CD4-positive, alpha-beta T cell treated with Interleukin-6 at 100 ng/mL for 8 hours (primary cell): ENCODE data around the gene GPC6.

Experiments
- DNase-seq: peaks from one replicate; pipeline ENCODE4 v3.0.0-alpha.2; 2020; ENCODE audit warnings: mixed read lengths, low spot score

The GPC6 gene

DNA sequence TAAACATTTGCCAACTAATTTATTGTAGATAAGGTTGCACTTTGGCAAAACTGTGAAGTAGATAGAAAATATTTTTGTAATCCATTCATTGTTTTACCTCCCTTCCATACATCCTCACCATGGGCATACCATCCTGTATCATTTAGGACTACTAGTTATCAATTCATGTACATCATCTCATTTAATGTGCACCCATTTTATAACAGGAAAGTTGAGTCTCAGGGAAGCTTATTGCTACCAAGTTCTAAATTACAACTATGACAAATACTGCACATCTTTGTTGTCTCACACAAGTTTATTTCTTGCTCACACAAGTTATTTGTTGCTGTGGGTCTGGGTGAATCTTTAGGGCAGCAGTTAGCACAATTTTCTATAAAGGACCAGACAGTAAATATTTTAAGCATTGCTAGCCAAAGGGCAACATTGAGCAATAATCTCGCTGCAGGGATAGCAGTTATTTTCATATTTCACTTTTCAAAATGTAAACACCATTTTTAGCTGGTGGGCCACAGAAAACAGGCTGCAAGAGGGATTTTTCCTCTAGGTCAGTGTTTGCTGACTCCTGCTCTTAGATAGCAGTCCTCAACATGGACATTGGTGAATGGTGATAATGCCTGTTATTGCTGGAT lies 276.5 kb downstream of the GPC6 start:
- DNase-seq, result no peak

DNA sequence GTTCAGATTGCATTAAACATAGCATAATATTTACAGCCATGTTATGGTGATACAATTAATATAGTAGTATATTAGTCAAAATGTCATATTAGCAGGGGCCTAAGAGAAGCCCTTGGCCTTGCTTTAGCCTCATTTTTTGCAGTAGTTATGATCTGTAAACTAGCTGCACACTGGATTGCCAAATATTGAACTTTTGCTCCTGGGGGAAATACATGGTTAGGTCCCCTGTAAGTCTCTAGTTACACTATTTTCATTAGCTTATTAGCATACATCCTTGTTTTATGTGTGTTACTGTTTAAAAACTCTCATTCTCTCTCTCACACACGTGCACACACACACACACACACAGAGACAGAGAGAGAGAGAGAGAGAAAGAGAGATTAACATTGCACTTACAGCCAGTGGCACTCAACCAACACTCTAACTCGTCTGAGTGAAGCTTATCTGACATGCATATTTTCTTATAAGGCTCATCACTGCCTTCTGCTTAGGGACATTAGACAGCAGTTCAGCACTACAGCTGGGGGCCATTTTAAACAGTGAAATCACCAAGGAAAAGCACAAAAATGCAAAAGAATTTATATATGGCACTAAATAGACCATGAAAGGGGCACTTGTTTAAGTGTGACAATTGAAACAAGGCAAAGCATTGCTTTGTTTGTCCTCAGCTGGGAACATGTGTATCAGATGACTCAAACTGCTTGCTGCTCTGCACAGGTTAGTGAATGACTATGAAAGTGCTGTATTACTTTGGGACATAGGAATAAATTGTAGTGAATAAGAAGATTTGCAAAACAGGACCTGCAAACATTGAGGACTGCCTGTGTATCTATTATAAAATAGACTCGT lies 278.7 kb downstream of the GPC6 start:
- DNase-seq, result no peak

- DNase-seq, result no peak
Observed at GRCh38 chr13:93511011-93511410, 284.4 kb downstream of the GPC6 start.

- DNase-seq, result no peak
Observed at GRCh38 chr13:93515267-93515666, 288.7 kb downstream of the GPC6 start.

GRCh38 chr13:93517658-93518057 lies 291.1 kb downstream of the GPC6 start:
- DNase-seq, result no peak

DNA sequence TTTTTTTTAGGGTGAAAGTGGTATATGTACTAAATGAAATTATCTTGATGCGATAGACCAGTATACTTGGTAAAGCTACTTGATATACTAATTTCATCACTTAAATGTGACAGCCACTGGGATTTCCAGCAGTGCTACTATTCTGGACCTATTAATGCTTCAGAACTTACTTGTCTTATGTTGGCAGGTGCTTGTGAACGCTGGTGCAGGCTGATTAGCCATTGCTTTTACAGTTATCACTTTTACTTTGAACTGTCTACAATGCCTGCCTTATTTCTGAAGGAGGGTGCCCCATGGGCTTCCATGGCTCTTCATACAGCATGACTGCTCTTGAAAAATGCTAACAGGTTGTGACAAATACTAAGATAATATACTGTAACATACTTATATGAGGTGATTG lies 294.7 kb downstream of the GPC6 start:
- DNase-seq, result no peak

GRCh38 chr13:93522501-93522900 lies 295.9 kb downstream of the GPC6 start:
- no peak for DNase-seq

DNA sequence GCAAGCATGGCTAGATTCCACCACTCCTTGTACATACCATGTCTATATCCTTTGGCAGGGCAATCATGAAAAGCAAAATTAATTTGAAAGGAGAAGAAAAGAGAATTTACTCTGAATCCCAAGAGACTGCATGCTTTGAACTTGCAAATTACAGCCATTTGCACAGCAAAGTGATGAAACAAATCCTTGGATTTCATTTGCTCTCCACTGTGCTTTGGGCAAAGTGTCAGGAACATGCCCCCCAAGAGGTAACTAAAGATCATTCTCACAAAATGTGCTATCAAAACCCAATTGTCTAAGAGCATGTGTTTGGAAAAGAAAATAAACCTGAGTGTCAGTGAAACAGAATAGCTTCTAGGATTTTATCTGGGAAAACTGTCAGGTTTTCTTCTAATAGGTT lies 298.5 kb downstream of the GPC6 start:
- no peak for DNase-seq

DNA sequence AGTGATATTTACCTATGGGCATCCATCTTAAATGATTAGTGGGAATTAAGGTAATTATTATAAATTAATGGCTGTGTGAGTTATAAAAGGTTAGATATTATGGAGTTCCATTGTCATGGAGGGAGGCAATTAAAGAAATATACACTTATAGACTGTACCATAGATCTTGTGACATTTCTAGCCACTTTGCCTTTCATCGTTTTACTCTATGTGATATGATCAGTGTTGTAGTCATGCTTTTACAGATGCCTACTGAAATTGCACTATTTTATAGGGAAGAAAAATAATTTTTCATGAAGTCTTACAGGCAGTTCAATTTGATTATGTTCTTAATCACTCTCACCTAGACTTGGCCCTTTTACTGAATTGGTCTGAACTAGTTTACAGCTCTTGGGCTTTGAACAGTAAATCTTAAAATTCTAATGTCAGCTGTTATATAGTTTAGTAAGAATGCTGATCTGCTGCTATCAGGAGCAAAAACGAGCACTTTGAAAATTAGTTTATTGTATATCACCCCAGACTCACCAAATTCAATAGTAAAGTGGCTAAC lies 301.2 kb downstream of the GPC6 start:
- DNase-seq, result no peak

DNA sequence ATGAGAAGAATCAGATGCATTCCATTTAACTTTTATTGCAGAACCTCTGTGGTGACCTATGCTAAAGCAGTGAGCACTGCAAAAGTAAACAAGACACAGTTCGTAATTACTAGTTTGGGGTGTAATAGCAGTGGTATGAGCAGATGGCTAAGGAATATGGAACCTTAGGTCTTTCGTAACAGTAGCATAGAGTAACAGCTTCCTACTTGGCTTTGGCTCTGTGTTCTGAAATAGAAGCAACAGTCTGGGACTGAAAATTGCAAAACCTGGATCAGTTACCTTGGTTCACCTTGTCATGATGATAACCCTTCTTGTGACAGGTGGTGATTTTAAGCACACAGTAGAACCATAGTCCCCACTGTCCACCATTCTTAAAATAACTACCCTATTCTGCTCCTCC lies 303.4 kb downstream of the GPC6 start:
- DNase-seq, result no peak

DNA sequence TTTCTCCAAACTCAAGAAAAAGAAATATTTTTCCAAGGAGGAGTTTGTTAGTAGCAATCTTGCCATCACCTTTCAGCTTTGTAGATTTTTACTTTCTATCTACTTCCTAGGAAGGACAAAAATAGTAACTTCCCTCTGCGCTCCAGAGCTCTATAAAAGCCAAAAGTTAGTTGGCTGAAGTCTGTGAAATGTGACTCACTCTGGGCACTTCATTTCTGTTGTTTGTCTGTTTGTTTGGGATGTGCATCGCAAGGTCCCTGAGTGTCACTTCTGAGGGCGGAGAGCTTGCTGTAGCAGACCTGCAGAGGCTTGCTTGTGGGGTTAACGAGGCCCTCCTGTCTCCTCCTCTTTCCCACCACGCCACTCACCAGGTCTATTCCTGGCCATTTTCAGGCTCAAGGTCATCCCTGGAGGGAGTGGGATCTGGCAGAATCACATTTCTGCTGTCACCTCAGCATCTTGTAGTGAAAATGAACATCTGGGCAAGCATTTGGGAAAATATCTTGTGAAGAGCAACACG lies 307.6 kb downstream of the GPC6 start:
- no peak for DNase-seq

DNA sequence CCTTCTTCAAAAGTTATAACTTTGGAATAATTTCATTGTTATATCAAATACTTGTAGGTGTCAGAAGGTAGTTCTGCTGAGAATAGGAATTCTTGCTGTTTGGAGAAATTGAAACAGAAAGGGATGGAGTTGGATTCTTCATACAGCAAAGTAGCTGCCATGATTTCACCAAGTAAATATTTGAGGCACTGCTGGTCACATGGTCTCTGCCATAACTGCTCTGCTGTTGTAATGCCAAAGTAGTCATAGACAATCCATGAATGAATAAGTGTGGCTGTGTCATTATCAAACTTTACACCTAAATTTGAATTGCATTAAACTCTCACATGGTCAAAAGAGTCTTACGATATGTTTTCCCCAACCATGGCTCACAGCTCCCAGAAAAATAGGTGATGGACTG lies 308.6 kb downstream of the GPC6 start:
- no peak for DNase-seq

GRCh38 chr13:93539914-93540313 lies 313.3 kb downstream of the GPC6 start:
- DNase-seq, result no peak

- no peak for DNase-seq
Observed at GRCh38 chr13:93547886-93548285, 321.3 kb downstream of the GPC6 start.

- no peak for DNase-seq
Observed at GRCh38 chr13:93549326-93550005, 322.9 kb downstream of the GPC6 start.

GRCh38 chr13:93550236-93550635 lies 323.6 kb downstream of the GPC6 start:
- DNase-seq, result no peak

GRCh38 chr13:93552596-93552995 lies 326.0 kb downstream of the GPC6 start:
- no peak for DNase-seq

- no peak for DNase-seq
Observed at GRCh38 chr13:93554514-93554913, 327.9 kb downstream of the GPC6 start.

DNA sequence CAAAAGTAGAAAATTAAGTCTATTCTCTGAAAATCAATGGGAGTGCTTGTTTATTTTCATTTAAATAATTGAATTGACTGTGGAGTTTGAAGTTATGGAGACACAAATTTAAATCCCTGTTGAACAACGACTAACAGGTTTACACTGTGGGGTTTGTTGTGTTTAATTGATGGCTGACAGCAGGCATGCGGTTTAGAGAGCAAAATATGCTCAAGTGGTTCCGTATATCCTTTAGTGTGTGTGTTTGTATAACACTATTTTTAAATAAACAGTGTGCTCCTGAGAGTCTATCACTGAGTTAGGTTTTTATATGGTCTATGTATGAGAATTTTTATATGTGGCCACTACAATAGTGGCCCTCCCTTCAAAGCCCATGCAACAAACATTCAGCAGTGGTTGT lies 332.0 kb downstream of the GPC6 start:
- no peak for DNase-seq

- DNase-seq, result no peak
Observed at GRCh38 chr13:93559718-93560117, 333.1 kb downstream of the GPC6 start.

DNA sequence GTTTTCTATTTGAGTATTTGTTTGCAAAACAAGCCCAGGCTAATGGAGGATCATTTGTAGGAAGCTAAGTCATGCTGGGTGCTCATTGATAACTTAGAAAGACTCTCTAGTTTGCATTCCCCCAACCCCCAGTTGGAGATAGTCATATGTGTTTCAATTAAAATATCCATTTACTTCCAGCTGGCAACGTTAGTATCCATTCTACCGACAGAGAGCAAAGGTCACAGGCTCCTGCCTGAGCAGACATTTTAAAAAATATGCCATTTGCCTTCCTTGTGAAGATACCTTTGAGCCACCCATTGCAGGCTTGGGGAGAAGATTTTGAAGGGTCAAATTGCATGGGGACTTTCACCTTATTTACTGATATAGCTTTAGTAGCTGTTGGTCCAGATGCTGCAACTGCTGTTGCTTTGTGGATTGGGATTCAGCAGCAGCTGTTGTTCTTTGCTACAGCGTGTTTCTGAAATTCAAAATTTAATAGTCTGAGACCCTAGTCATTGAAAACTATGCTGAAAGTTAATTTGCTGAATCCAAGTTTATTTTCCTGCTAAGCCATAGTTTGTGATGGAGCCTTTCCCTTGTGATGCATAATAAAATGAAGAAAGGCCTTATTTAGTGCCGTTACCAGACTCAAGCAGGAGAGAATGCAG lies 335.1 kb downstream of the GPC6 start:
- no peak for DNase-seq

DNA sequence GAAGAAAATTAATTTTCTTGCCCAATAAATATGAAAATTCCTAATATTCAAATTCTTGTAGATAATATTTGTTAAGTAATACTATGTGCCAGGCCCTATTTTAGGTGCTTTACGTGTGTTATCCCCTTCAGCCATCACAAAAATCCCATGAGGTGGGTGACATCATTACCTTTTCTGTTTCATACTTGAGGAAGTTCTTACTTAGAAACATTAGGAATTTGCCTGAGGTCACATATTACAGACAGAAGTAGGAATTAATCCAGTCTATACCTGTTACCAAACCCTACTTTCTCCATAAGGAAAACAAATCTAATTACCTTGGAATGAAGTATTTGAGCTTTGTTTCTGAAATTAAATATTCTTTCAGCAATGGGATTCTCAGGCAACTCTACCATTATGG lies 336.1 kb downstream of the GPC6 start:
- DNase-seq, result no peak
